Measurements from ENCODE around the gene PLP1.
"Not testable (repeated sequence)": the region's sequence is repeated elsewhere in the genome, so short reads cannot be mapped to it uniquely, and the experiment has no call there.

The PLP1 gene

DNA sequence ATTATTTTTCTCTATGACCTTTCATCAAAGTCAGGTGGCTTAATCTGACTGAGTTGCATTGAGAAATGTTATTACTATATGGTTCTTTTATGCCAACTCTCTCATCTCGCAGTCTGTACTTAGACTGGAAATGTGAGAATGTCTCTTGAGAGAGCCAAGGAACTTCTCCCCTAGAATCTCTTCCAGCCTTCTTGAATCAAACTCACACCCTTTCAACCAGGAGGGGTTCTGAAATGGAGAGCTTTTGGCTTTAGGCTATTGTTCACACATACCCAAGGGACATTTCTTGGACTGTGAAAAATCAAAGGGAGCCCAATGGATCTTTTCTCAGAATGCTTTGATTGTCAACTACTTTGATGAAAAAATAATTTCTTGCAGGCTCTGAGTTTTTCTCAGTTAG, 5.1 kb downstream of the PLP1 start:
- no peak for DNase-seq

DNA sequence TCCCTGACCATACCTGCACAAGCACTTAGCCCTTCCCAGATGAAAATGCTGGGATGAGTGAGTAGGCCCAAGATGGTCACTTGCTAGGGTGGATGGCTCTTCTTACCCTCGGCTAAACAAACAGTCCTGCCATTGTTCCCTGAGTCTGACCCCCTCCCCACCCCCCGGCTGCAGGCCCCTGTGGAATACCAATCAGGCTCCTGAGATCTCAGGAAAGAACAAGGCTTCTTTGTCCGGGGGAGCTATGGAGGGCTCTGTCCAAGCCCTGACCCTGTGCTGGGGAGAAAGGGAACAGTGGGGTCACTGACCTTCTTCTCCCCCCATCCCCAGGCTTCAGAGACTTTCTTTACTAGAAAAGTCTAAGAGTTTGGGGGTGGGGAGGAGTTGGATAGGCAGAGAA, 6.0 kb downstream of the PLP1 start:
- no peak for DNase-seq

GRCh38 chrX:103783196-103783595, 6.6 kb downstream of the PLP1 start:
- no peak for DNase-seq

DNA sequence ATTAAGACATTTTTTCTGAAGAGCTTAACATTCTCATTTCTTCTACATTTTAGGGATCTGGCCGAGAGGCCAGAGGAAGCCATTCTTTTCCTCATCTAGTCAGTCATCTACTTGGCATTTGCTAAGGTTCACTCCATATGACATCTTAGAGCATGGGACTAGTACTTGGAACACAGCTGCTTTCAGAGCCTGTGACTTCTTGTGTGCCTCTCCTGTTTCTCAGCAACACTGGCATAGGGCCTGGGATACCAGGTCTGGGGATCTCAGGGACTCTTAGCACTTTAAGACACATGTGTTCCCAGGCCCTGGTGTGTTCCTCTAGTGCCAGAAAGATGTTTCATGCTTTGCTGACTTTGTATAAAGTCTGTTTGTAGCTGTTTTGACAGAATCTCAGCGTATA, 7.3 kb downstream of the PLP1 start:
- DNase-seq: no peak

GRCh38 chrX:103789004-103789403, 12.4 kb downstream of the PLP1 start:
- DNase-seq: no peak

GRCh38 chrX:103791228-103791627, 14.6 kb downstream of the PLP1 start:
- DNase-seq: no peak

- DNase-seq: no peak
Observed at GRCh38 chrX:103791826-103792485, 15.3 kb downstream of the PLP1 start.

GRCh38 chrX:103792916-103793544, 16.4 kb downstream of the PLP1 start:
- no peak for DNase-seq

DNA sequence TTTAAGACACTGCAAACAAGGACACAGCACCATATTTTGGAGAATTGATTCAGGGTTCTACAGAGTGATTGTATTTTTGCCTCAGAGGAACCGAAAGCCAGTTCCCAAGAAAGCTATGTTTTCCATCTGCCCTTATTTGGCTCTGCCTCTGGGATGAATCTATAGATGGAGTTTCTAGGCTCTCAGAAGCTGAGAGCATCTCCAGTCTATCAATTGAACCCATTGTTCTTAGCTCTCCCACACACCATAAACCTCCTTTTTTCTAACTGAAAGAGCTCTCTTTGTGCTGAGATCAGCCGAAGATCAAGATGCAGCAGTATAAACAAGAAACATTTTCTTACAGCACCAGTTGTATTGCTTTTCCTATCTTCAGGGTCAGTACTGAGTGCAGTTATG, 16.9 kb downstream of the PLP1 start:
- DNase-seq: no peak

DNA sequence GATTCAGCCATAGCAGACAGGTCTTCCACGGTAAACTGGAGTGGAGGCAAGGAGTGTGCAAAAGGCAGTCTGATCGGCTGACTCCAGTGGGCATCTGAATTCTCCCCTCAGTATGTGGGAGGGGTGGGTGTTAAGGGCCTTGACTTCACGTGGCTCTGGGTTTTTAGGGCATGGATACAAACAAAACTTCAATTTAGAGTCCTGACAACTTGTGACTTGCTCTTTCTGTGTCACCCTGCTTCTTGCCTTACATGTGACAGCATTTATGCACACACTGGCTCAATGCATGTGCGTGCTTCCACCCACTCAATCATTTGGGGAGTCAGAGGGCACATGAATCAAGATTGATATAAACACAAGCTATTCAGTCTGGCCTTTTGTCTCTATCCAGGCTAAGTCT, 17.5 kb downstream of the PLP1 start:
- DNase-seq: no peak

GRCh38 chrX:103797691-103798090, 21.1 kb downstream of the PLP1 start:
- DNase-seq: no peak

GRCh38 chrX:103800318-103800717, 23.7 kb downstream of the PLP1 start:
- no peak for DNase-seq

DNA sequence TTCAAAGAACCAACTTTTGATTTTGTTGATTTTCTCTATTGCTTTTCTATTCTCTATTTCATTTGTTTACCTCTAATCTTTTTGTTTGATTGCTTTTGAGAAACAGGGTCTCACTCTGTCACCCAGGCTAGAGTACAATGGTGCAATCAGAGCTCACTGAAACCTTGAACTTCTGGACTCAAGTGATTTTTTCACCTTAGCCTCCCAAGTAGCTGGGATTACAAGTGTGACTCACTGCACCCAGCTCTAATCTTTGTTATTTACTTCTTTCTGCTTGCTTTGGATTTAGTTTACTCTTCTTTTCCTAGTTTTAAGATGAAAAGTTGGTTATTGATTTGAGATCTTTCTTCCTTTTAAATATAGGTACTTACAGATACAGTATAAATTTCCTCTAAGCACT, 29.2 kb downstream of the PLP1 start:
- DNase-seq: no peak

DNA sequence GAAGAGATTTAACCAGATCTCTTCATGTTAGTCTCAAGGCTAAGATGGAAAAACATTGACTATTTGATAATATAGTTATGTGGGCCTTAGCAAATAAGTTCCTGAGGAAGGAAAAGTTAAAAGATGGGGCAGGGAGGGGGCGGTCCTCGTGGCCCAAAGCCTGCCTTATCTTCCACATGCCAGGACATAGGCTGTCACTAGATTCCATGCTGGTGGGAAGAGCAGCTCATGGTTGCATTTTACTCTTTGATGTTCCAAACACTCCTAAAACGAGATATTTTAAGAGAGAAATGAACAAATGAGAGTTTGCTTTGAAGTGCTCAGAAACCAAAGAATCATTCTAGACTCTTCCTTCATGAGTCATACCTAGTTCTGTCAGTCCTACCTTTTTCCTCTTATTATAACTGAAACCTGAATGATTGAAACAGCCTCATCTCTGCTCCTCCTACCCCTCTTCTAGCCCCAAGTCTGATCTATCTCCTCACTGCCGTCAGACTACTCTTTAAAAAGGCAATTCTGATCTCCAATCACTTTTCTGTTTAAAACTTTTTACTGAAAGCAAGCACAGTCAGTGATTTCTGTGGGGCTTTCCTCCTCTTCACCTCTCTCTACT, 30.3 kb downstream of the PLP1 start:
- no peak for DNase-seq

- no peak for DNase-seq
Observed at GRCh38 chrX:103811858-103812257, 35.2 kb downstream of the PLP1 start.

DNA sequence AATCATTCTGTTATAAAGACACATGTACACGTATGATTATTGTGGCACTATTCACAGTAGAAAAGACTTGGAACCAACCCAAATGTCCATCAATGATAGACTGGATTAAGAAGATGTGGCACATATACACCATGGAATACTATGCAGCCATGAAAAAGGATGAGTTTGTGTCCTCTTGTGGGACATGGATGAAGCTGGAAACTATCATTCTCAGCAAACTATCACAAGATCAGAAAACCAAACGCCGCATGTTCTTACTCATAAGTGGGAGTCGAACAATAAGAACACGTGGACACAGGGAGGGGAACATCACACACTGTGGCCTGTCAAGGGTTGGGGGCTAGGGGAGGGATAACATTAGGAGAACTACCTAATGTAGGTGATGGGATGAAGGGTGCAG, 40.5 kb downstream of the PLP1 start:
- not testable (repeated sequence) for DNase-seq

DNA sequence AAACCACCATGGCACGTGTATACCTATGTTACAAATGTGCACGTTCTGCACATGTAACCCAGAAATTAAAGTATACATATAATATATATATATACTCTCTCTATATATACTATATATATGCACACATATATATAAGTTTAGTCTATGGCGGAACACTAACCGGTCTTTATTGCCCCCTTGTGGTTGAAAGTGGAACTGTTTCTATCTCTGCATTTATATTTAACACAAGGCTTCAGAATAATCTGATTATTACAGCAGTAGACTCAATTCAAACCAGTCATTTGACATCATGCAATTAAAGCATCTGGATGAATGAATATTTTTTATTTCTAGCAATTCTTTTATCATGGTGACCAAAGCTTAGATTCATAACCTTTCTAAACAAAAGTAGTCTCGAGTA, 40.9 kb downstream of the PLP1 start:
- no peak for DNase-seq

DNA sequence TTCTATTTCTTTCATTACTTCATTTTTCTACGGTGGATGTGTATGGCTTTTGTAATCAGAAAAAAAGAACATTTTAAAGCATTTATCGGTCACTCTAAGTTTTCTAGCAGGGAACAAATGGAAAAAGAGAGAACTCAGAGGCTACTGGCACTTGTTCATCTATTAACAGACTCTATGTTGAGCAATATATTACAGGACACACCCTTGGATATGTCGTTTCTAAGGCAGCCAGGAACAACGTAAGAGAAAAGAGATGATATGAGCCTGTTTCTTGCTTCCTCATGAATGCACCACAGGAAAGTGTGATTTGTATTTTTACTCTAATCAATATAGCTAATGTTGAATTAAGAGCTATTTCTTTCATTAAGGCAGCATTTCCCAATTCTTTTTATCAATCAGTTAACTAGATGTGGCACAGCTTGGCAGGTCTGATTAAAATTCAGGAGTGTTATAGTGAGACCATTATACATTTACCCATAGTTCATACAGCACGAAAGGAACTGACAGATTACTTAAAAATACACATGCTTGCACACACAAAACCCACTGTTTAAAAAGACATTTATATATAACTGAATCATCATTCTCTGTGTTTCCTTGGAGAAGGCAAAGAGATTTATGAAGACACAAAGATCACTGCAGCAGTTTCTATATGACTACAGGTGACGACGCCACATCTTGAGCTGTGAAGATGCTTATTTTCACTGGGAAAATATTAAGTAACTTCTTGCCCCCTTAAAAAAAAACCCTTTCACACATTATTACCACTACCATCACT, 42.4 kb downstream of the PLP1 start:
- DNase-seq: no peak

- DNase-seq: not testable (repeated sequence)
Observed at GRCh38 chrX:103820802-103821201, 44.2 kb downstream of the PLP1 start.

GRCh38 chrX:103823591-103823990, 47.0 kb downstream of the PLP1 start:
- DNase-seq: no peak

DNA sequence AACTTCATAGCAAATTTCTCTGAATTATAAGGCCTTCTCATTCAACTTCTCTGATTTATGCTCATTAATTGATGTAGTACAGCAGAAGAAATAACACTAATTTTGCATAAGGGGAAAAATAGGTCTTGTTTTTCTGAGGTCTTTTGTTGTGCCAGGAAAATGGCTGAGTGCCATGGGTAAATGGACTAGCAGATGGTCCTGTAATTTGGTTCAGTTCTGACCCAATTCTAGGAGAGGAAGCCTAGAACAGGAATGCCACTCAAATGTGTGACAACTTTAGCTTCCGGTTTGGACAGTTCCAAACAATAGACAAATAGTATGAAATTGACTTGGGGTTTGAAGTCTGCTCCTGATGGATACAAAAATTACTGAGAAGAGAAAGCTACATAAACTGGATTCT, 49.2 kb downstream of the PLP1 start:
- DNase-seq: no peak

GRCh38 chrX:103828529-103828928, 51.9 kb downstream of the PLP1 start:
- no peak for DNase-seq

- no peak for DNase-seq
Observed at GRCh38 chrX:103830848-103831247, 54.2 kb downstream of the PLP1 start.

DNA sequence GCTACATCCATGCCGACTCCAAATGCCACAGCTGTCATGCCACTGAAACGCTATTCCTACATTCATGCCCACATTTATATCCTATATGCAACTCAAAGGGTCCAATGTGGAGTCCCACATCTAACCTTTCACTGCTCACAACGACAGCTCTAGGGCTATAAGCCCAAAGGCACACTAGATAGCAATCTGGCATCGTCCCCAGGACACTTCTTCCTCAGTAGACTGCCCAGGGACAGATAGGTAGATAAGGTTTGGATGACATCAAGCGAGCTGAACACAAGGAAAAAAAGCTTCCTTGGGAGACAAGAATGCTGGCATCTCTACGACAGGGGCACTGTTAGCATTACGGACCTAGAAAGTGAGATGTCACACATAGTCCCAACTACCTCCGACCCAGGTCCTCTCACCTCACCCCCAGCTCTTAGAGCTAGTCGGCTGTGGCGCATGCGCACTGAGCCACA, 54.7 kb downstream of the PLP1 start:
- DNase-seq: peak; percentile 48
